PC-9 (cell line): ENCODE results near the gene CLNK.

Experiments
- EZH2 ChIP-seq: fragments of 200-600 bp; sonication (generic); IDR thresholded peaks from 2 replicates; pipeline ENCODE4 v1.8.0; 2017; ENCODE audit warnings: antibody characterized with exemption, low read depth
- TF ChIP-seq, protein P1 (sequence below): fragments of 200-600 bp; sonication (generic); conservative IDR thresholded peaks from 2 replicates; pipeline ENCODE4 v1.6.1; 2017; ENCODE audit warnings: mixed run types, antibody characterized with exemption, mild to moderate bottlenecking, moderate library complexity

DNA sequence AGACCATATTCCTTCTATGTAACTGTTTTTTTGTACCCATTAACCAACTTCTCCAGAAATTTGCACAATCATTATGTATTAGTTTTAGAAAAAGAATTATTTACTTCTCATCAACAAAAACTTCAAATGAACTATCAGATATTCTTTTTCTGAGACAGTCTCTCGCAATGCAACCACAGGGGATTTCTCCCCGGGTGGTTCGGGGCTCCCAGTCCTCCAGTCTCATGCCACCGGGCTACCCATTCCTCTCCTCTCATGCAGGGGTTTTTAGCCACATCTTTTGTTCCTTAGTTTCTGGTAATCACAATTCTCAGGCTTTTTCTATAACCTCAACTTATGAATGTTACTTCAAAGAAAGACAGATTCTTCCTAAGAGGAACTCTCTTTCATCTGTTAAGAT, 46.6 kb upstream of the CLNK start:
- TF ChIP-seq, protein P1, sequence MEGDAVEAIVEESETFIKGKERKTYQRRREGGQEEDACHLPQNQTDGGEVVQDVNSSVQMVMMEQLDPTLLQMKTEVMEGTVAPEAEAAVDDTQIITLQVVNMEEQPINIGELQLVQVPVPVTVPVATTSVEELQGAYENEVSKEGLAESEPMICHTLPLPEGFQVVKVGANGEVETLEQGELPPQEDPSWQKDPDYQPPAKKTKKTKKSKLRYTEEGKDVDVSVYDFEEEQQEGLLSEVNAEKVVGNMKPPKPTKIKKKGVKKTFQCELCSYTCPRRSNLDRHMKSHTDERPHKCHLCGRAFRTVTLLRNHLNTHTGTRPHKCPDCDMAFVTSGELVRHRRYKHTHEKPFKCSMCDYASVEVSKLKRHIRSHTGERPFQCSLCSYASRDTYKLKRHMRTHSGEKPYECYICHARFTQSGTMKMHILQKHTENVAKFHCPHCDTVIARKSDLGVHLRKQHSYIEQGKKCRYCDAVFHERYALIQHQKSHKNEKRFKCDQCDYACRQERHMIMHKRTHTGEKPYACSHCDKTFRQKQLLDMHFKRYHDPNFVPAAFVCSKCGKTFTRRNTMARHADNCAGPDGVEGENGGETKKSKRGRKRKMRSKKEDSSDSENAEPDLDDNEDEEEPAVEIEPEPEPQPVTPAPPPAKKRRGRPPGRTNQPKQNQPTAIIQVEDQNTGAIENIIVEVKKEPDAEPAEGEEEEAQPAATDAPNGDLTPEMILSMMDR: no peak
- TF ChIP-seq EZH2: no peak
